Glutamatergic neuron (in vitro differentiated cells): ENCODE results near the gene HIC1. TPM values are rescaled to one million over a fixed set of nuclear protein-coding genes. Genes with fewer than 3 reads are reported as not detected.

Experiments used
- DNase-seq: peaks from one replicate; pipeline ENCODE4 v3.0.0; 2022
- H3K27ac Mint-ChIP-seq: one replicate; pipeline ENCODE4 v1.8.0; 2020; ENCODE audit warnings: mild to moderate bottlenecking, mixed read lengths, inconsistent platforms; ENCODE audit not compliant: unreplicated experiment
- H3K27me3 Mint-ChIP-seq: one replicate; pipeline ENCODE4 v1.8.0; 2020; ENCODE audit warnings: mild to moderate bottlenecking, moderate library complexity, mixed read lengths, inconsistent platforms; ENCODE audit not compliant: unreplicated experiment
- H3K36me3 Mint-ChIP-seq: one replicate; pipeline ENCODE4 v1.8.0; 2020; ENCODE audit warnings: mild to moderate bottlenecking, mixed read lengths, inconsistent platforms; ENCODE audit not compliant: unreplicated experiment
- H3K4me1 Mint-ChIP-seq: one replicate; pipeline ENCODE4 v1.8.0; 2020; ENCODE audit warnings: mild to moderate bottlenecking, low read depth, mixed read lengths, inconsistent platforms; ENCODE audit not compliant: unreplicated experiment
- H3K4me3 Mint-ChIP-seq: one replicate; pipeline ENCODE4 v1.8.0; 2020; ENCODE audit warnings: mild to moderate bottlenecking, mixed read lengths, inconsistent platforms; ENCODE audit not compliant: unreplicated experiment
- H3K9me3 Mint-ChIP-seq: one replicate; pipeline ENCODE4 v1.8.0; 2020; ENCODE audit warnings: mild to moderate bottlenecking, moderate library complexity, mixed read lengths, inconsistent platforms; ENCODE audit not compliant: unreplicated experiment
- total RNA-seq: library from RNA; stranded (reverse); fragmentation: NEBNext Ultra II Directional; extraction: Animal tissue kit (Norgen Biotek cat#: 25700); gene quantifications from one replicate; pipeline ENCODE4 v1.2.1, GENCODE V29; 2021; ENCODE audit not compliant: unreplicated experiment
- TF ChIP-seq, protein P1 (sequence below): fragments of 200-600 bp; sonication (generic); IDR thresholded peaks from one replicate; pipeline ENCODE4 v1.5.0; 2021; ENCODE audit not compliant: partially characterized antibody, unreplicated experiment

Gene HIC1
- total RNA-seq, 1 donor from 2014 or later = 2.5 TPM

DNA sequence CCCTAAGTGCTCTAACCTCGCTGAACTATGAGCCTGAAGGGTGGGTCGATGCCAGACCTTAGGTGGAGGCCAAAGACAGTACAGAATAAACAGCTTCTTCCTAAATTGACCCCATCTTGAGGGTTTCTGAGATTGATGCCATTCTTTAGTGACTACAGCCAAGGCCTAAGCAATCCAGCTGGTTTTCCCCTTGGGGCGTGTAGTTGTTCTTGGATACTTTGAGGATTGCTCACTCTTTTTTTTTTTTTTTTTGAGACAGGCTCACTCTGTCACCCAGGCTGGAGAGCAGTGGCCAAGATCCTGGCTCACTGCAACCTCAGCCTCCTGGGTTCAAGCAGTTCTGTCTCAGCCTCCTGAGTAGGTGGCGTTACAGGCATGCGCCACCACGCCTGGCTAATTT is 11.1 kb upstream of the HIC1 start:
- Mint-ChIP-seq H3K27ac (no peak overlapping the region), H3K27me3 (peaks cover 7% of the 10 kb centered on the region), H3K4me1 (peaks cover 7% of the 10 kb centered on the region), H3K36me3 (no peaks in the 10 kb centered on the region), H3K9me3 (no peaks in the 10 kb centered on the region), H3K4me3 (peak overlapping the region; percentile 40)
- no peak for DNase-seq
- TF ChIP-seq, protein P1, sequence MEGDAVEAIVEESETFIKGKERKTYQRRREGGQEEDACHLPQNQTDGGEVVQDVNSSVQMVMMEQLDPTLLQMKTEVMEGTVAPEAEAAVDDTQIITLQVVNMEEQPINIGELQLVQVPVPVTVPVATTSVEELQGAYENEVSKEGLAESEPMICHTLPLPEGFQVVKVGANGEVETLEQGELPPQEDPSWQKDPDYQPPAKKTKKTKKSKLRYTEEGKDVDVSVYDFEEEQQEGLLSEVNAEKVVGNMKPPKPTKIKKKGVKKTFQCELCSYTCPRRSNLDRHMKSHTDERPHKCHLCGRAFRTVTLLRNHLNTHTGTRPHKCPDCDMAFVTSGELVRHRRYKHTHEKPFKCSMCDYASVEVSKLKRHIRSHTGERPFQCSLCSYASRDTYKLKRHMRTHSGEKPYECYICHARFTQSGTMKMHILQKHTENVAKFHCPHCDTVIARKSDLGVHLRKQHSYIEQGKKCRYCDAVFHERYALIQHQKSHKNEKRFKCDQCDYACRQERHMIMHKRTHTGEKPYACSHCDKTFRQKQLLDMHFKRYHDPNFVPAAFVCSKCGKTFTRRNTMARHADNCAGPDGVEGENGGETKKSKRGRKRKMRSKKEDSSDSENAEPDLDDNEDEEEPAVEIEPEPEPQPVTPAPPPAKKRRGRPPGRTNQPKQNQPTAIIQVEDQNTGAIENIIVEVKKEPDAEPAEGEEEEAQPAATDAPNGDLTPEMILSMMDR = no peak

DNA sequence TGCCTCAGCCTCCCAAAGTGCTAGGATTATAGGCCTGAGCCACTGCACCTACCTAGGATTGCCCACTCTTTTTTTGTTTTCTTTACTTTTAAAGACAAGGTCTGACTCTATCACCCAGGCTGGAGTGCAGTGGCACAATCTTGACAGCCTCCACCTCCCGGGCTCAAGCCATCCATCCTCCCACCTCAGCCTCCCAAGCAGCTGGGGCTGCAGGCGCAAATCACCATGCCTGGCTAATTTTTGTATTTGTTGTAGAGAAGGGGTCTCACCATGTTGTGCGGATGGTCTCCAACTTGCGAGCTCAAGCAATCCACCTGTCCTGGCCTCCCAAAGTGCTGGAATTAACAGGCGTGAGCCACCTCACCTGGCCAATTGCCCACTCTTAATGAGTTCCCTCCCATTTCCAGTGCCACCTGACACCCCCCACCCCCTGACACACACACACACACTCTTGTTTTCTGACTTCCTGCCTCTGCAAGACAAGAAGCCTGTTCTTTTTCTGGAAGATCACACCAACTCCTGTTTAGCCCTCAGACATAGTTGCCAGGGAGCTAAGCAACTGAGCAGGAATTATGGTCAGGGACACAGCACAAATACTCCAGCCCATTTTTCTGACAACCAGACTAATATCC is 10.5 kb upstream of the HIC1 start:
- DNase-seq = no peak
- TF ChIP-seq, protein P1 = no peak
- H3K4me3 Mint-ChIP-seq = peak overlapping the region; percentile 34
- peaks cover 11% of the 10 kb centered on the region for H3K27me3 Mint-ChIP-seq
- peaks cover 10% of the 10 kb centered on the region for H3K4me1 Mint-ChIP-seq
- H3K36me3 Mint-ChIP-seq = no peaks in the 10 kb centered on the region
- peaks cover 4% of the 10 kb centered on the region for H3K9me3 Mint-ChIP-seq
- H3K27ac Mint-ChIP-seq = no peak overlapping the region

DNA sequence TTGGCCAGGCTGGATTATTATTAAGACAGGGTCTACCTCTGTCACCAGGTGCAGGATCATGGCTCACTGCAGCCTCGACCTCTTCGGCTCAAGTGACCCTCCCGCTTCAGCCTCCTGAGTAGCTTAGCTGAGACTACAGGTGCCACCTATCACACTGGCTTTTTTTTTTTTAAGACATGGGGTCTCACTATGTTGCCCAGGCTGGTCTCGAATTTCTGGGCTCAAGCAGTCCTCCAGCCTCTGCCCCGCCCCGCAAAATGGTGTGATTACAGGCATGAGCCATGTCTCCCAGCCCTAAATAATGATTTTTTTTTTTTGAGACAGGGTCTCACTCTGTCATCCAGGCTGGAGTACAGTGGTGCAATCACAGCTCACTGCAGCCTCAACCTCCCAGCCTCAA is 7.3 kb upstream of the HIC1 start:
- Mint-ChIP-seq H3K36me3 (no peaks in the 10 kb centered on the region), H3K4me1 (peaks cover 6% of the 10 kb centered on the region), H3K27ac (no peak overlapping the region), H3K27me3 (peaks cover 14% of the 10 kb centered on the region), H3K9me3 (peaks cover 5% of the 10 kb centered on the region), H3K4me3 (no peak overlapping the region)
- no peak for DNase-seq
- TF ChIP-seq, protein P1 = no peak

DNA sequence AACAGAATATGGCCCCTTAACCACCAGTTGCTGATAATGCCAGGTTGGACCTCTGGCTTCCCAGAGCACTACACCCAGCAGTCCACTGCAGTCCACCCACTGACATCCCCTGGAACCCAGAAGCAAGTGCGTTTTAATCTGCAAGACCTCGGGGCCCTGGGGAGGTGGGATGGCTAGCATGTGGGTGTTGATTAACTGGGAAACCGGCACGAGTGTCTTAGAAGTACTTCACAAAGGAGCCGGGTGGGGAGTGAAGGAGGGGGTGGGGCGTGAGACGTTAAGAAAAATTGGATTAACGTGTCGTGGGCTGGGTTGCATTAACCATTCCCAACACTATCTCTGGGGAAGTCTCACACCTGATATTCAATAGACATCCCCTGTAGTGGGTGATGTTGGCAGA is 6.1 kb upstream of the HIC1 start:
- TF ChIP-seq, protein P1 = no peak
- no peak overlapping the region for H3K27ac Mint-ChIP-seq
- H3K9me3 Mint-ChIP-seq = peaks cover 9% of the 10 kb centered on the region
- peak overlapping the region; percentile 78 for H3K4me3 Mint-ChIP-seq
- H3K4me1 Mint-ChIP-seq = peaks cover 3% of the 10 kb centered on the region
- H3K27me3 Mint-ChIP-seq = peaks cover 14% of the 10 kb centered on the region
- DNase-seq = no peak
- H3K36me3 Mint-ChIP-seq = no peaks in the 10 kb centered on the region
